ENCODE measurements around the gene DDI1. TPM values are rescaled to one million over a fixed set of nuclear protein-coding genes. Genes with fewer than 3 reads are reported as not detected.

Gene DDI1
- total and polyA plus RNA-seq, 10 of the 15 experiments (the other 5 are each of a cell fraction or from before 2014, with no cell fraction given): not detected

GRCh38 chr11:104078245-104078644 lies 41.8 kb downstream of the DDI1 start:
- Histone ChIP-seq H3K4me2 (ENCODE audit: control insufficient read depth, insufficient read depth) (no peak overlapping the region), H3K9me3 (replicated peaks; ENCODE audit: control insufficient read depth, insufficient read depth, low read length) (no peaks in the 10 kb centered on the region), H3K27ac (ENCODE audit: control insufficient read depth, insufficient read depth) (no peak overlapping the region), H3K79me2 (ENCODE audit: control insufficient read depth, insufficient read depth, low read length) (no peaks in the 10 kb centered on the region), H3K4me3 (no peak overlapping the region), H3K9ac (ENCODE audit: control insufficient read depth, insufficient read depth, low read length) (no peak overlapping the region), H4K20me1 (ENCODE audit: control insufficient read depth, insufficient read depth) (no peaks in the 10 kb centered on the region), H3K27me3 (replicated peaks in 1 of 2; ENCODE audit: control insufficient read depth in 2 of 2, insufficient read depth in 2 of 2, low read length in 1 of 2) (no peaks in the 10 kb centered on the region; a peak in 1 of 4 replicates), H2AFZ (ENCODE audit: control insufficient read depth, low read depth, low read length) (no peak overlapping the region), H3K36me3 (ENCODE audit: control insufficient read depth in 2 of 2, insufficient read depth in 2 of 2, low read length in 1 of 2) (no peaks in the 10 kb centered on the region), H3K4me1 (ENCODE audit: control insufficient read depth, insufficient read depth, low read length) (no peaks in the 10 kb centered on the region)
- intact Hi-C loops (cut with micrococcal nuclease; ENCODE audit: unreplicated experiment) (no loop called here), in situ Hi-C loops (cut with MboI) (no loop called here)
- TF ChIP-seq MAX (IDR thresholded peaks at IDR 0.05; ENCODE audit: low read depth, low read length) (no peak), SPI1 (IDR thresholded peaks at IDR 0.05; ENCODE audit: borderline replicate concordance, insufficient read depth, low read depth, low read length) (peak; percentile 19; the same call in 1 of the 2 replicates)
- FAIRE-seq (no peak), DNase-seq (ENCODE audit: low read depth, low spot score) (no peak), ATAC-seq (no peak)
- no TSS peak for BruUV-seq (replicated peaks)
- CTCF ChIA-PET: no interaction called here
- POLR2A ChIA-PET: no interaction called here
- SMC1A ChIA-PET (ENCODE audit: uncharacterized antibody, unreplicated experiment): no interaction called here
- RAD21 ChIA-PET (ENCODE audit: unreplicated experiment): no interaction called here
- 13% methylated on average over 4 of the region's 4 CpGs for WGBS (ENCODE audit: insufficient coverage, insufficient replicate concordance, low lambda C conversion rate, missing lambda C conversion rate)

DNA sequence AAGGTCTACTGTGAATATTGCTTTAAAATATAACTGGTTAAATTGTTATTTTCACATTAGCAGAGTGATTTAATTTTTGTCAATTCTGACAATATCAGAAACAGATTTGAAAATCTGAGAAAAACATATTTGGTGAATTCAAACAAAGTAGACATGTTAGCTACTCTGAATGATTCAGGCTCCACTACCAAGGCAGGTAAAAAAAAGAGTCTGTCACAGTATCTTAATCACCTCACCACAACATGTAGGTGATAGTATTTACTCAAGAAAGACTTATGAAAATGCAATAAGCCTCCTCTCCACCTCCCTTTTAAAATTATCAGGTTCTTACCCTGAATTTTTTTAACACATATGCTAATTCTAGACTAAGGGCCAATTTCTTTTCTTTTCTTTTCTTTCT lies 42.6 kb downstream of the DDI1 start:
- Histone ChIP-seq H3K36me3 (ENCODE audit: control insufficient read depth in 2 of 2, insufficient read depth in 2 of 2, low read length in 1 of 2) (no peaks in the 10 kb centered on the region), H3K27me3 (replicated peaks in 1 of 2; ENCODE audit: control insufficient read depth in 2 of 2, insufficient read depth in 2 of 2, low read length in 1 of 2) (no peaks in the 10 kb centered on the region), H3K4me2 (ENCODE audit: control insufficient read depth, insufficient read depth) (no peak overlapping the region), H3K4me3 (no peak overlapping the region), H3K27ac (ENCODE audit: control insufficient read depth, insufficient read depth) (no peak overlapping the region), H2AFZ (ENCODE audit: control insufficient read depth, low read depth, low read length) (no peak overlapping the region), H3K9ac (ENCODE audit: control insufficient read depth, insufficient read depth, low read length) (no peak overlapping the region), H3K79me2 (ENCODE audit: control insufficient read depth, insufficient read depth, low read length) (no peaks in the 10 kb centered on the region), H3K4me1 (ENCODE audit: control insufficient read depth, insufficient read depth, low read length) (no peaks in the 10 kb centered on the region), H3K9me3 (replicated peaks; ENCODE audit: control insufficient read depth, insufficient read depth, low read length) (no peaks in the 10 kb centered on the region), H4K20me1 (ENCODE audit: control insufficient read depth, insufficient read depth) (no peaks in the 10 kb centered on the region)
- no peak for DNase-seq (ENCODE audit: low read depth, low spot score)
- ChIA-PET RAD21 (ENCODE audit: unreplicated experiment) (no interaction called here), POLR2A (no interaction called here), SMC1A (ENCODE audit: uncharacterized antibody, unreplicated experiment) (no interaction called here), CTCF (no interaction called here)
- BruUV-seq (replicated peaks): no TSS peak
- ATAC-seq: no peak
- in situ Hi-C loops (cut with MboI): no loop called here
- no peak for FAIRE-seq
- intact Hi-C loops (cut with micrococcal nuclease; ENCODE audit: unreplicated experiment): no loop called here
- TF ChIP-seq KAT2A (conservative IDR thresholded peaks at IDR 0.05; ENCODE audit: control insufficient read depth, low read depth, low read length): no peak
- TF ChIP-seq ZNF687 (IDR thresholded peaks at IDR 0.05): no peak
- no peak for TF ChIP-seq ZNF207 (IDR thresholded peaks at IDR 0.05; ENCODE audit: borderline replicate concordance)
- TF ChIP-seq SREBF1 (IDR thresholded peaks at IDR 0.05; ENCODE audit: low read length): no peak
- no peak for TF ChIP-seq NFXL1 (IDR thresholded peaks at IDR 0.05; ENCODE audit: borderline replicate concordance)
- TF ChIP-seq BCLAF1 (IDR thresholded peaks at IDR 0.05): no peak
- TF ChIP-seq HSF1 (IDR thresholded peaks at IDR 0.05; ENCODE audit: low read depth, low read length): no peak
- TF ChIP-seq ZNF24 (IDR thresholded peaks at IDR 0.05): no peak

Measured in GM12878 (cell line).